ENCODE measurements around the gene CMC1.

CMC1 gene

GRCh38 chr3:28347374-28348264 lies 106.2 kb downstream of the CMC1 start:
- DNase-seq (ENCODE audit: low read depth, low spot score): peak; percentile 7
- in situ Hi-C loops (cut with HindIII; ENCODE audit: low sequenced_read_pairs): no loop called here
- peak overlapping the region; percentile 78 for H3K4me3 ChIP-seq (ENCODE audit: low read depth, low read length)
- TF ChIP-seq CTCF (IDR thresholded peaks at IDR 0.05; ENCODE audit: low read depth, low read length): no peak

- TF ChIP-seq CTCF (IDR thresholded peaks at IDR 0.05; ENCODE audit: low read depth, low read length): no peak
- no peak for DNase-seq (ENCODE audit: low read depth, low spot score)
- peak overlapping the region; percentile 78 for H3K4me3 ChIP-seq (ENCODE audit: low read depth, low read length)
- in situ Hi-C loops (cut with HindIII; ENCODE audit: low sequenced_read_pairs): no loop called here
These were observed 106.8 kb downstream of the CMC1 start for GRCh38 chr3:28348265-28348628.

GRCh38 chr3:28348629-28349468 lies 107.4 kb downstream of the CMC1 start, which contains the start of the genes AZI2 and ZCWPW2:
TSS of gene AZI2 (minus strand) at chr3:28348824. CDS start at chr3:28340617, 8,207 bp downstream.
TSS of gene ZCWPW2 (plus strand) at chr3:28348721. CDS start at chr3:28413069, 64,348 bp downstream.
- in situ Hi-C loops (cut with HindIII; ENCODE audit: low sequenced_read_pairs): no loop called here
- DNase-seq (ENCODE audit: low read depth, low spot score): peak; percentile 97
- H3K4me3 ChIP-seq (ENCODE audit: low read depth, low read length): peak within 1 kb of the TSS; percentile 78
- TF ChIP-seq CTCF (IDR thresholded peaks at IDR 0.05; ENCODE audit: low read depth, low read length): peak; percentile 10

GRCh38 chr3:28349469-28350000 lies 108.1 kb downstream of the CMC1 start:
- DNase-seq (ENCODE audit: low read depth, low spot score): no peak
- peak overlapping the region; percentile 78 for H3K4me3 ChIP-seq (ENCODE audit: low read depth, low read length)
- no peak for TF ChIP-seq CTCF (IDR thresholded peaks at IDR 0.05; ENCODE audit: low read depth, low read length)
- in situ Hi-C loops (cut with HindIII; ENCODE audit: low sequenced_read_pairs): no loop called here

Measured in astrocyte of the spinal cord (primary cell).